ENCODE measurements around the gene BACH2. TPM values are rescaled to one million over a fixed set of nuclear protein-coding genes. Genes with fewer than 3 reads are reported as not detected.
"Not testable (repeated sequence)": the region's sequence is repeated elsewhere in the genome, so short reads cannot be mapped to it uniquely, and the experiment has no call there.

BACH2 gene
- polyA plus RNA-seq, 6 donors from 2014 or later = 31.0 to 130 (median 78.4) TPM

DNA sequence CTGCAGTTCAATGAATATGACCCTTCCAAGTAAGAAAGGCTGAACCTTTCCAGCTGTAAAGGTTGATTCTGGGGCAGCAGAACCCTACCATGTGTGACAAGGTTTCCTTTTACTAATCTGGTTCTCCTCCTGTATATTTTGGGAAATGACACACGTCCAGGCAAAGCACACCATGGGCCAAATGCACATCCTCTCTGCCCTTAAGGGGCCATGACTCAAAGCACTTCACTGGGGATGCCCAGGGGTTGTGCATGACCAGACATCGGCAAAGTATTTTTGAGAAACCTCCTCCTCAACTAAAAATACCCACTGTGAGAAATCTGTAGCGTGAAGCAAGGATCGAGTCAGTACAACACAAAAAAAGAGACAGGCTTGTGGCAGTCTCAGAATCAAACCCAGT is 174.7 kb downstream of the BACH2 start:
- Mint-ChIP-seq H3K4me3 (peak overlapping the region; percentile 15 to 85 (median 66)), H3K27me3 (no peaks in the 10 kb centered on the region), H3K9me3 (peaks cover under 1 to 10% (median 5%) of the 10 kb centered on the region in 7 donors), H3K27ac (peak overlapping the region; percentile 81 to 95 (median 90)), H3K36me3 (peaks cover 28 to 49% of the 10 kb centered on the region in 2 donors), H3K4me1 (peaks cover 48 to 77% (median 65%) of the 10 kb centered on the region in 3 donors)
- ATAC-seq (ENCODE audit: low read depth in 2 of 2) (peak; percentile 89 to 92), DNase-seq (peak; percentile 22)

GRCh38 chr6:90120327-90120726 is 176.3 kb downstream of the BACH2 start:
- peaks cover 48 to 74% (median 62%) of the 10 kb centered on the region in 3 donors for H3K4me1 Mint-ChIP-seq
- H3K9me3 Mint-ChIP-seq = peaks cover 8 to 19% (median 14%) of the 10 kb centered on the region in 7 donors
- H3K27ac Mint-ChIP-seq = peak overlapping the region in 2 of 6 donors; percentile 60 to 77
- peak overlapping the region in 1 of 8 donors; percentile 77 for H3K4me3 Mint-ChIP-seq
- ATAC-seq (ENCODE audit: low read depth in 2 of 2) (no peak), DNase-seq (no peak)
- H3K36me3 Mint-ChIP-seq = peaks cover 33 to 54% of the 10 kb centered on the region in 2 donors
- no peaks in the 10 kb centered on the region for H3K27me3 Mint-ChIP-seq

- ATAC-seq (ENCODE audit: low read depth in 2 of 2) (no peak), DNase-seq (no peak)
- Mint-ChIP-seq H3K4me1 (peaks cover 49 to 72% (median 63%) of the 10 kb centered on the region in 3 donors), H3K9me3 (peaks cover 8 to 24% (median 16%) of the 10 kb centered on the region in 7 donors), H3K4me3 (peak overlapping the region in 2 of 8 donors; percentile 65 to 77), H3K27me3 (no peaks in the 10 kb centered on the region), H3K27ac (peak overlapping the region in 4 of 6 donors; percentile 60 to 84 (median 69)), H3K36me3 (peaks cover 40 to 53% of the 10 kb centered on the region in 2 donors)
Observed at GRCh38 chr6:90119618-90120017, 177.0 kb downstream of the BACH2 start.

- Mint-ChIP-seq H3K36me3 (peaks cover 43 to 55% of the 10 kb centered on the region in 2 donors), H3K9me3 (peaks cover 8 to 34% (median 23%) of the 10 kb centered on the region in 7 donors), H3K4me3 (no peak overlapping the region), H3K4me1 (peaks cover 48 to 70% (median 58%) of the 10 kb centered on the region in 3 donors), H3K27me3 (no peaks in the 10 kb centered on the region), H3K27ac (no peak overlapping the region)
- DNase-seq (no peak), ATAC-seq (ENCODE audit: low read depth in 2 of 2) (no peak)
Observed at GRCh38 chr6:90118581-90118980, 178.1 kb downstream of the BACH2 start.

DNA sequence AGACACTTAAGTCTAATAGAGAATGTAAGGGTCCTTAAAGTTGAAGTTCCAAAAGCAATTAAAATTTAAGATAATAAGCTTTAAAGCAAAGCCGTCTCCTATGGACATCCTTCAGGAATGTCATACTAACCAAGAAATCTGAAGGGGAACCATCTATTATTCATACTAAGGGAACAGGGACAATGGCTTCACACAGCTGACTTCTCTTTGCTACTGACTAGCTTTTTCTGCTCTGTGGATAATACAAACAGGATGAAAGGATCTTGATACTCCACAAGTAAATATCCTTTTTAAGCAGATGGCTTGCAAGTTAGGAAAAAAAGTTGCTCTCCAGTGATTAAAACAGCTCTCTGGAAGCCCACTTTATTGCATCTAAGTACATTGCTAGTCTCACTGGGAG is 178.6 kb downstream of the BACH2 start:
- no peak for DNase-seq
- Mint-ChIP-seq H3K4me1 (peaks cover 49 to 70% (median 58%) of the 10 kb centered on the region in 3 donors), H3K9me3 (peaks cover 11 to 39% (median 29%) of the 10 kb centered on the region in 7 donors), H3K27me3 (no peaks in the 10 kb centered on the region), H3K4me3 (no peak overlapping the region), H3K27ac (peak overlapping the region in 2 of 6 donors; percentile 77 to 82), H3K36me3 (peaks cover 45 to 58% of the 10 kb centered on the region in 2 donors)
- ATAC-seq (ENCODE audit: low read depth in 2 of 2) = no peak

DNA sequence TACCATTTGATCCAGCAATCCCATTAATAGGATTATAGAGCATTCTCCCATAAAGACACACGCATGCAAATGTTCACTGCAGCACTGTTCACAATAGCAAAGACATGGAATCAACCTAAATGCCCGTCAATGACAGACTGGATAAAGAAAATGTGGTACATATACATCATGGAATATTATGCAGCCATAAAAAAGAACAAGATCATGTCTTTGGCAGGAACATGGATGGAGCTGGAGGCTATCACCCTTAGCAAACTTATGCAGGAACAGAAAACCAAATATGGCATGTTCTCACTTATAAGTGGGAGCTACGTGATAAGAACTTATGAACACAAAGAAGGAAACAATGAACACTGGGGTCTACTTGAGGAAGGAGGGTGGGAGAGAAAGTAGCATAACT is 180.5 kb downstream of the BACH2 start:
- DNase-seq; ATAC-seq (ENCODE audit: low read depth in 2 of 2); H3K4me3 Mint-ChIP-seq; H3K27me3 Mint-ChIP-seq: not testable (repeated sequence)
- Mint-ChIP-seq H3K4me1 (peaks cover 53 to 72% (median 62%) of the 10 kb centered on the region in 3 donors), H3K27ac (peak overlapping the region in 5 of 6 donors; percentile 8 to 77 (median 39)), H3K9me3 (peaks cover 9 to 40% (median 32%) of the 10 kb centered on the region in 7 donors), H3K36me3 (peaks cover 47 to 58% of the 10 kb centered on the region in 2 donors)

GRCh38 chr6:90113389-90113788 is 183.3 kb downstream of the BACH2 start:
- no peak for DNase-seq
- H3K36me3 Mint-ChIP-seq = peaks cover 55 to 56% of the 10 kb centered on the region in 2 donors
- H3K27ac Mint-ChIP-seq = peak overlapping the region in 4 of 6 donors; percentile 19 to 79 (median 54)
- H3K27me3 Mint-ChIP-seq = no peaks in the 10 kb centered on the region
- ATAC-seq (ENCODE audit: low read depth in 2 of 2) = no peak
- peaks cover 11 to 40% (median 32%) of the 10 kb centered on the region in 7 donors for H3K9me3 Mint-ChIP-seq
- H3K4me3 Mint-ChIP-seq = peak overlapping the region in 3 of 8 donors; percentile 0 to 4 (median 1)
- peaks cover 74 to 84% (median 83%) of the 10 kb centered on the region in 3 donors for H3K4me1 Mint-ChIP-seq

DNA sequence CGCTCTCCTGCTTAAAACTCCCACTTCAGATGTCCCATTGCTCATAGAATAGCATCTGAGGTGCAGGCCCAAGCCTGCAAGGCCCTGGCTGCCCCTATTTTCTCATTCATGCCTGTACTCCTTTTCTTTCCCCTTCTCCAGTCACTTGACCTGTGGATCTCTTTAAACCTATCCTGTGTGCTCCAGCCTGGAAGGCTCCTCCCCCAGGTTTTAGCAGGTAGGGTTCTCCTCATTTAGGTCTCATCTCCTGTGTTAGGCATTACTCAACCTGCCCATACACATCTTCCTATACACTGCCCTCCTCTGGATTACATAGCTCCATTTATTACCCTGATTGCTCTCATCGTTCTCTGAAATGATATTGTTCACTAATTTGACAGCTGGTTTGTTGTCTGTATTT is 185.3 kb downstream of the BACH2 start:
- peaks cover 72 to 92% (median 88%) of the 10 kb centered on the region in 3 donors for H3K4me1 Mint-ChIP-seq
- H3K4me3 Mint-ChIP-seq = peak overlapping the region in 3 of 8 donors; percentile 7 to 73 (median 10)
- no peaks in the 10 kb centered on the region for H3K27me3 Mint-ChIP-seq
- DNase-seq (no peak), ATAC-seq (ENCODE audit: low read depth in 2 of 2) (no peak)
- peak overlapping the region; percentile 12 to 94 (median 70) for H3K27ac Mint-ChIP-seq
- peaks cover 40 to 41% of the 10 kb centered on the region in 2 donors for H3K36me3 Mint-ChIP-seq
- H3K9me3 Mint-ChIP-seq = peaks cover 3 to 31% (median 22%) of the 10 kb centered on the region in 7 donors

DNA sequence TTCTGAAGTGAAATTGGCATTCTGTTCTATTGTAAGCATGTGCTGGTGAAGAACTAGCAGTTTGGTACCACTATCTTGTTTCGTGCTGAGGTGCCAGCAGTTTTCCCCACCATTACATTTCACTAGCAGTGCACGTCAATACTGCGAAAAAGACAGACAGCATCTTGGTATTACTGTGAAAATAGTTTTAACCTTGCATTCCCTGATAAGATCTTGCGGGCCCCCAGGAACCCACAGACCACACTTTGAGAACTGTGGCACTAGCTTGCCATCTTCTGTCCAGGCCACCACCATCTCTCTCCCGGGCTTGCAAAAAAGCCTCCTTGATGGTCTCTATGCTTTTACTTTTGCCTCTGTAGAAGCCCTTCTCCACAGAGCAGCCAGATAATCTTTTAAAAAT is 185.7 kb downstream of the BACH2 start:
- ATAC-seq (ENCODE audit: low read depth in 2 of 2) (no peak), DNase-seq (no peak)
- H3K4me1 Mint-ChIP-seq = peaks cover 69 to 89% (median 84%) of the 10 kb centered on the region in 3 donors
- H3K36me3 Mint-ChIP-seq = peaks cover 36% of the 10 kb centered on the region in 2 donors
- H3K27ac Mint-ChIP-seq = peak overlapping the region; percentile 12 to 94 (median 48)
- no peaks in the 10 kb centered on the region for H3K27me3 Mint-ChIP-seq
- peaks cover 3 to 26% (median 18%) of the 10 kb centered on the region in 7 donors for H3K9me3 Mint-ChIP-seq
- peak overlapping the region in 3 of 8 donors; percentile 4 to 73 (median 10) for H3K4me3 Mint-ChIP-seq

DNA sequence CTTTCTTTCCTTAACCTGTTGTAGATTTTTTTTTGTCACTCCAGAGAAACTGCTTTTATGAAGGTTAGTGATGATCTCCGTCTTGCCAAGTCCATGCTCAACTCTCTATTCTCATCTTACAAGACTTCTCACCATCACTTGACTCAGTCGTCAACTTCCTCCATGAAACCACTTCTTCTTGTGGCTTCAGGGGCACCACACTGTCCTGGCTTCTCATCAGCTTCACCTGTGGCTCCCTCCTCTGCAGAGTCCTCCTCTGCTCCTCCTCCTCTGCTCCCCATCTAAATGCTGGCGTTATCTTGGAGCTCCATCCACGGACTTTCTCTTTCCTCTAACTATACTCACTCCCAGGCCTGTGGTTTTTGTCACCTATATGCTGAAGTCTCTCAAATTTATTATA is 187.5 kb downstream of the BACH2 start:
- Mint-ChIP-seq H3K9me3 (peaks cover 3 to 16% (median 11%) of the 10 kb centered on the region in 7 donors), H3K27me3 (no peaks in the 10 kb centered on the region), H3K4me1 (peaks cover 62 to 88% (median 74%) of the 10 kb centered on the region in 3 donors), H3K27ac (peak overlapping the region; percentile 18 to 92 (median 86)), H3K4me3 (peak overlapping the region in 7 of 8 donors; percentile 17 to 76 (median 65)), H3K36me3 (peaks cover 21 to 28% of the 10 kb centered on the region in 2 donors)
- ATAC-seq (ENCODE audit: low read depth in 2 of 2) (peak; percentile 59 to 61), DNase-seq (peak; percentile 29)

GRCh38 chr6:90107771-90108282 is 188.8 kb downstream of the BACH2 start:
- H3K27ac Mint-ChIP-seq = peak overlapping the region; percentile 74 to 91 (median 80)
- no peaks in the 10 kb centered on the region for H3K27me3 Mint-ChIP-seq
- peak overlapping the region in 5 of 8 donors; percentile 26 to 65 (median 45) for H3K4me3 Mint-ChIP-seq
- H3K36me3 Mint-ChIP-seq = peaks cover 21 to 33% of the 10 kb centered on the region in 2 donors
- H3K4me1 Mint-ChIP-seq = peaks cover 70 to 92% (median 80%) of the 10 kb centered on the region in 3 donors
- peaks cover 0 to 5% (median 2%) of the 10 kb centered on the region in 7 donors for H3K9me3 Mint-ChIP-seq
- ATAC-seq (ENCODE audit: low read depth in 2 of 2) = peak; percentile 85 to 88
- peak; percentile 46 for DNase-seq

DNA sequence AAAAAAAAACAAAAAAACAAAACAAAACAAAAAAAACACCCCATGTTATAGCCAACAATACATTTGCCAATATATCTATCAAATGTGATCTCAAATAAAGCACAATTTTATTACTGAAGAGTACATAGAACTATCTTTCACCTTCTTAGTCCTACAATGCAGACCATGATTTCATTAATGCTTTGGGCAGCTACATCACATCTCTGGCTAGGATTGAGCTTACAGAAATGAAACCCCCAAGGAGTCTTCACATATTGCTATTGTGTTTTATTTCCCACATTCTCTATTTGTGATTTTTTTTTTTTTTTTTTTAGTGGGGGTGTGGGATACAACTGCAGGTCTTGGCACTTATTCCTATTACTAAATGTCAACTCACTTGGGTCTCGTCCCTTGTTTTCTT is 189.3 kb downstream of the BACH2 start:
- ATAC-seq (ENCODE audit: low read depth in 2 of 2) = no peak
- peak overlapping the region in 5 of 8 donors; percentile 26 to 65 (median 45) for H3K4me3 Mint-ChIP-seq
- H3K4me1 Mint-ChIP-seq = peaks cover 69 to 90% (median 76%) of the 10 kb centered on the region in 3 donors
- DNase-seq = no peak
- H3K27me3 Mint-ChIP-seq = no peaks in the 10 kb centered on the region
- peaks cover 0 to 5% (median 0%) of the 10 kb centered on the region in 7 donors for H3K9me3 Mint-ChIP-seq
- peaks cover 20 to 29% of the 10 kb centered on the region in 2 donors for H3K36me3 Mint-ChIP-seq
- H3K27ac Mint-ChIP-seq = peak overlapping the region; percentile 36 to 91 (median 79)

DNA sequence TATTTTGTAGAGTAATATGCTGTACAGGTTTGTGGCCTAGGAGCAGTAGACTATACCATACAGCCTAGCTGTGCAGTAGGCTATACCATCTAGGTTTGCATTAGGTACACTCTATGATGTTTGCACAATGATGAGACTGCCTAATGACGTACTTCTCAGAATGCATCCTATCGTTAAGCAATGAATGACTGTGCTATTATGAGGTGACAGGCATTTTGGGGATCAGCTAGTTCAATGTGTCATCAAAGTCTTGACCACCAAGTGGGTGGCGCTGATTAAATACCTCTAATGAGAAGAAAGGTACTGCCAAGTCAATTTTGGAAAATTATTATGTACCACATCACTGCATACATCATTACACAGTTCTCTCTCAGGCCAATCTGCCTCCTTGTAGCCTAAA is 190.2 kb downstream of the BACH2 start:
- H3K36me3 Mint-ChIP-seq = peaks cover 23 to 30% of the 10 kb centered on the region in 2 donors
- H3K27ac Mint-ChIP-seq = peak overlapping the region in 2 of 6 donors; percentile 57 to 91
- ATAC-seq (ENCODE audit: low read depth in 2 of 2) (no peak), DNase-seq (no peak)
- peaks cover 68 to 90% (median 76%) of the 10 kb centered on the region in 3 donors for H3K4me1 Mint-ChIP-seq
- peaks cover 0 to 5% (median 0%) of the 10 kb centered on the region in 7 donors for H3K9me3 Mint-ChIP-seq
- peak overlapping the region in 1 of 8 donors; percentile 28 for H3K4me3 Mint-ChIP-seq
- no peaks in the 10 kb centered on the region for H3K27me3 Mint-ChIP-seq
